Stimulated activated CD4-positive, alpha-beta T cell treated with anti-CD3 and anti-CD28 coated beads, Interleukin-4, amount 100 ng/mL, for 24 hours (primary cell): ENCODE results near the gene SLC31A1.

ENCODE experiments used
- DNase-seq: peaks from one replicate; pipeline ENCODE4 v3.0.0-alpha.2; 2020

SLC31A1 gene

GRCh38 chr9:113221003-113221799 lies at the start of gene SLC31A1, which contains the start of gene FKBP15:
SLC31A1 (plus strand) TSS chr9:113221544; CDS start chr9:113256149, 34,605 bp downstream.
FKBP15 (minus strand) TSS chr9:113221277; CDS start chr9:113221243, 34 bp downstream.
- peak; percentile 97 for DNase-seq

GRCh38 chr9:113173341-113173740 lies 48.0 kb upstream of the SLC31A1 start:
- no peak for DNase-seq

GRCh38 chr9:113176803-113177202 lies 44.5 kb upstream of the SLC31A1 start:
- no peak for DNase-seq

- DNase-seq, result no peak
These were observed 44.1 kb upstream of the SLC31A1 start for GRCh38 chr9:113177251-113177650.

- no peak for DNase-seq
These were observed 43.3 kb upstream of the SLC31A1 start for GRCh38 chr9:113178087-113178486.

- no peak for DNase-seq
These were observed 41.5 kb upstream of the SLC31A1 start for GRCh38 chr9:113179839-113180238.

- DNase-seq, result no peak
These were observed 40.2 kb upstream of the SLC31A1 start for GRCh38 chr9:113181165-113181564.

GRCh38 chr9:113183956-113184488 lies 37.3 kb upstream of the SLC31A1 start:
- no peak for DNase-seq

GRCh38 chr9:113184539-113184938 lies 36.8 kb upstream of the SLC31A1 start:
- DNase-seq, result no peak

GRCh38 chr9:113185271-113185670 lies 36.1 kb upstream of the SLC31A1 start:
- DNase-seq, result no peak

- DNase-seq, result no peak
These were observed 35.1 kb upstream of the SLC31A1 start for GRCh38 chr9:113186137-113186755.

GRCh38 chr9:113187929-113188595 lies 33.3 kb upstream of the SLC31A1 start:
- no peak for DNase-seq

GRCh38 chr9:113192455-113192854 lies 28.9 kb upstream of the SLC31A1 start:
- no peak for DNase-seq

- no peak for DNase-seq
These were observed 21.5 kb upstream of the SLC31A1 start for GRCh38 chr9:113199683-113200329.

GRCh38 chr9:113205432-113205831 lies 15.9 kb upstream of the SLC31A1 start:
- no peak for DNase-seq

GRCh38 chr9:113205861-113206260 lies 15.5 kb upstream of the SLC31A1 start:
- DNase-seq, result no peak

- DNase-seq, result no peak
These were observed 10.5 kb upstream of the SLC31A1 start for GRCh38 chr9:113210815-113211214.

GRCh38 chr9:113215132-113215531 lies 6.2 kb upstream of the SLC31A1 start:
- DNase-seq, result no peak

GRCh38 chr9:113216406-113216805 lies 4.9 kb upstream of the SLC31A1 start:
- DNase-seq, result no peak

GRCh38 chr9:113219186-113219936 lies 2.0 kb upstream of the SLC31A1 start:
- DNase-seq, result no peak

- peak; percentile 26 for DNase-seq
These were observed 1.4 kb upstream of the SLC31A1 start for GRCh38 chr9:113219969-113220368.

GRCh38 chr9:113220467-113221002 lies 809 bp upstream of the SLC31A1 start:
- peak; percentile 7 for DNase-seq
